SU-DHL-6 (cell line): Measurements from ENCODE around the gene AGAP1.

Experiments used
- H2AFZ ChIP-seq: fragments of 200-600 bp; sonication (generic); 2 replicates; pipeline ENCODE4 v1.6.1; 2014; ENCODE audit warnings: low read depth, mild to moderate bottlenecking, moderate library complexity, mixed read lengths, antibody characterized with exemption, low read length; ENCODE audit not compliant: severe bottlenecking
- H3F3A ChIP-seq: fragments of 200-600 bp; shearing (Covaris generic); 2 replicates; pipeline ENCODE4 v1.6.0; 2016; ENCODE audit warnings: antibody characterized with exemption, mild to moderate bottlenecking; ENCODE audit not compliant: insufficient read depth
- H3K27ac ChIP-seq: fragments of 200-600 bp; sonication (generic); 2 replicates; pipeline ENCODE4 v1.5.1; 2016; ENCODE audit warnings: low read depth, mild to moderate bottlenecking, low read length, moderate library complexity, mixed read lengths
- H3K27me3 ChIP-seq: fragments of 200-600 bp; sonication (generic), shearing (Covaris generic); 2 replicates; pipeline ENCODE4 v1.6.0; 2014; ENCODE audit warnings: mild to moderate bottlenecking, low read length
- H3K36me3 ChIP-seq: fragments of 200-600 bp; sonication (generic); 2 replicates; pipeline ENCODE4 v1.6.1; 2014; ENCODE audit warnings: mild to moderate bottlenecking, low read length, mixed read lengths
- H3K4me2 ChIP-seq: fragments of 300-600, 200-600 bp; shearing (Covaris generic), sonication (generic); 2 replicates; pipeline ENCODE4 v1.6.0; 2014; ENCODE audit warnings: low read length, low read depth, mild to moderate bottlenecking; ENCODE audit not compliant: poor library complexity, severe bottlenecking
- H3K4me3 ChIP-seq: fragments of 200-600 bp; sonication (generic); 2 replicates; pipeline ENCODE4 v1.5.1; 2014; ENCODE audit warnings: antibody characterized with exemption, low read length, mild to moderate bottlenecking, mixed read lengths; ENCODE audit not compliant: insufficient read depth, poor library complexity, severe bottlenecking
- H3K79me2 ChIP-seq: fragments of 200-600 bp; sonication (generic); 2 replicates; pipeline ENCODE4 v1.6.1; 2014; ENCODE audit warnings: mild to moderate bottlenecking, low read length, moderate library complexity; ENCODE audit not compliant: insufficient read depth
- H3K9ac ChIP-seq: fragments of 200-600 bp; sonication (generic); 2 replicates; pipeline ENCODE4 v1.7.0; 2014; ENCODE audit warnings: mild to moderate bottlenecking, low read length
- H3K9me2 ChIP-seq: fragments of 200-600 bp; sonication (generic); replicated peaks from 2 replicates; pipeline ENCODE4 v1.6.1; 2014; ENCODE audit warnings: low read length; ENCODE audit not compliant: insufficient read depth
- H3K9me3 ChIP-seq: fragments of 200-600 bp; sonication (generic); 2 replicates; pipeline ENCODE4 v1.6.1; 2014; ENCODE audit warnings: low read length, mixed read lengths; ENCODE audit not compliant: insufficient read depth
- H4K20me1 ChIP-seq: fragments of 200-600 bp; sonication (generic); 2 replicates; pipeline ENCODE4 v1.6.1; 2014; ENCODE audit warnings: low read depth, mild to moderate bottlenecking, antibody characterized with exemption, low read length, moderate library complexity, mixed read lengths
- EZH2phosphoT487 ChIP-seq: fragments of 200-600 bp; sonication (generic), shearing (Covaris generic); conservative IDR thresholded peaks from 2 replicates; pipeline ENCODE4 v1.6.1; 2018; ENCODE audit warnings: mild to moderate bottlenecking, antibody characterized with exemption, low read length, moderate library complexity, mixed read lengths
- TF ChIP-seq, protein P1 (sequence below): fragments of 200-600 bp; sonication (generic); IDR thresholded peaks from one replicate; pipeline ENCODE4 v1.5.1; 2017; ENCODE audit warnings: antibody characterized with exemption, mild to moderate bottlenecking, low read length, moderate library complexity; ENCODE audit not compliant: insufficient read depth, poor library complexity, severe bottlenecking

Gene AGAP1

GRCh38 chr2:235909358-235909757 lies 415.5 kb downstream of the AGAP1 start:
- H3K4me3 ChIP-seq, result no peak overlapping the region
- H3K9me3 ChIP-seq, result no peaks in the 10 kb centered on the region
- H3K4me2 ChIP-seq, result no peak overlapping the region
- no peaks in the 10 kb centered on the region for H3K27me3 ChIP-seq
- no peak overlapping the region for H3K9ac ChIP-seq
- no peaks in the 10 kb centered on the region for H4K20me1 ChIP-seq
- TF ChIP-seq EZH2phosphoT487, result no peak
- TF ChIP-seq, protein P1, sequence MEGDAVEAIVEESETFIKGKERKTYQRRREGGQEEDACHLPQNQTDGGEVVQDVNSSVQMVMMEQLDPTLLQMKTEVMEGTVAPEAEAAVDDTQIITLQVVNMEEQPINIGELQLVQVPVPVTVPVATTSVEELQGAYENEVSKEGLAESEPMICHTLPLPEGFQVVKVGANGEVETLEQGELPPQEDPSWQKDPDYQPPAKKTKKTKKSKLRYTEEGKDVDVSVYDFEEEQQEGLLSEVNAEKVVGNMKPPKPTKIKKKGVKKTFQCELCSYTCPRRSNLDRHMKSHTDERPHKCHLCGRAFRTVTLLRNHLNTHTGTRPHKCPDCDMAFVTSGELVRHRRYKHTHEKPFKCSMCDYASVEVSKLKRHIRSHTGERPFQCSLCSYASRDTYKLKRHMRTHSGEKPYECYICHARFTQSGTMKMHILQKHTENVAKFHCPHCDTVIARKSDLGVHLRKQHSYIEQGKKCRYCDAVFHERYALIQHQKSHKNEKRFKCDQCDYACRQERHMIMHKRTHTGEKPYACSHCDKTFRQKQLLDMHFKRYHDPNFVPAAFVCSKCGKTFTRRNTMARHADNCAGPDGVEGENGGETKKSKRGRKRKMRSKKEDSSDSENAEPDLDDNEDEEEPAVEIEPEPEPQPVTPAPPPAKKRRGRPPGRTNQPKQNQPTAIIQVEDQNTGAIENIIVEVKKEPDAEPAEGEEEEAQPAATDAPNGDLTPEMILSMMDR, result no peak
- no peaks in the 10 kb centered on the region for H3K79me2 ChIP-seq
- H3K36me3 ChIP-seq, result no peaks in the 10 kb centered on the region
- no peaks in the 10 kb centered on the region for H3F3A ChIP-seq
- H3K27ac ChIP-seq, result no peak overlapping the region
- H2AFZ ChIP-seq, result no peak overlapping the region
- no peaks in the 10 kb centered on the region for H3K9me2 ChIP-seq

GRCh38 chr2:235910067-235910466 lies 416.2 kb downstream of the AGAP1 start:
- TF ChIP-seq EZH2phosphoT487, result no peak
- TF ChIP-seq, protein P1, result no peak
- Histone ChIP-seq H3K4me3 (no peak overlapping the region), H3K27me3 (no peaks in the 10 kb centered on the region), H3F3A (no peaks in the 10 kb centered on the region), H3K4me2 (no peak overlapping the region), H3K79me2 (no peaks in the 10 kb centered on the region), H4K20me1 (no peaks in the 10 kb centered on the region), H3K9me2 (no peaks in the 10 kb centered on the region), H3K36me3 (no peaks in the 10 kb centered on the region), H3K9ac (no peak overlapping the region), H2AFZ (no peak overlapping the region), H3K9me3 (no peaks in the 10 kb centered on the region), H3K27ac (no peak overlapping the region)

DNA sequence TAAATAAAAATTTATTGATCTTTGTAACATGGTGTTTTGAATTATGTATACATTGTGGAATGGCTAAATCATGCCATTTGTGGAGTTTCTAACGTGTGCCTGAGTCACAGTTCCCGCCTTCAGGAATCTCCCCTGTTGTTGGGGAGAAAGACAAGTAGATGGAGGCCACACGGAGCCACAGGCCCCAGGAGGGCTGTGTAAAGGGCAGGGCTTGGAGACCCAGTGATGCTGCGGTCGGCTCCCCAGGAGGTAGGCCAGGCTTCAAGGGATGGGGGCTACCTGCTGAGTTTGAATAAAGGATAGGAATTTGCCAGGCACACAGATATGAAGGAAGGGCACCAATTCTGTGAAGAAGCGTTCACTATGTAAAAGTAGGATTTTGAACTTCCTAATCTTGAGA lies 417.3 kb downstream of the AGAP1 start:
- H3K27me3 ChIP-seq, result no peaks in the 10 kb centered on the region
- H3K79me2 ChIP-seq, result no peaks in the 10 kb centered on the region
- H3K36me3 ChIP-seq, result no peaks in the 10 kb centered on the region
- no peak overlapping the region for H3K4me3 ChIP-seq
- no peak overlapping the region for H3K4me2 ChIP-seq
- H3K27ac ChIP-seq, result no peak overlapping the region
- H3K9ac ChIP-seq, result no peak overlapping the region
- no peak overlapping the region for H2AFZ ChIP-seq
- H3K9me3 ChIP-seq, result no peaks in the 10 kb centered on the region
- no peak for TF ChIP-seq EZH2phosphoT487
- TF ChIP-seq, protein P1, result no peak
- H4K20me1 ChIP-seq, result no peaks in the 10 kb centered on the region
- no peaks in the 10 kb centered on the region for H3F3A ChIP-seq
- no peaks in the 10 kb centered on the region for H3K9me2 ChIP-seq
